SK-N-SH (cell line): Measurements from ENCODE around the gene RFX4. TPM values are rescaled to one million over a fixed set of nuclear protein-coding genes. Genes with fewer than 3 reads are reported as not detected.

Experiments used
- CTCF ChIA-PET: fragments of 300-600, 350-600 bp; formaldehyde crosslinking; extraction: SDS; loops from one replicate; lab custom pipeline; 2021; lab: Yijun Ruan, JAX
- POLR2A ChIA-PET: fragments of 350-600 bp; sonication (Branson Sonifier 250); formaldehyde crosslinking; extraction: SDS; loops from one replicate; lab custom pipeline; 2020; ENCODE audit warnings: antibody characterized with exemption, inconsistent platforms; lab: Yijun Ruan, JAX
- DNase-seq: peaks from one replicate; pipeline ENCODE4 v3.0.0; 2012
- H2AFZ ChIP-seq: fragments of 200-600 bp; sonication (generic); 2 replicates; pipeline ENCODE4 v1.8.1; 2016; ENCODE audit warnings: antibody characterized with exemption, mild to moderate bottlenecking, low read depth
- H3F3A ChIP-seq: fragments of 200-600 bp; sonication (generic); replicated peaks from 2 replicates; pipeline ENCODE3; 2016; ENCODE audit warnings: antibody characterized with exemption, mild to moderate bottlenecking; ENCODE audit not compliant: insufficient read depth
- H3K27ac ChIP-seq, 2 experiments: fragments of 200-500 bp in 1 of 2; fragments of 200-600 bp in 1 of 2; sonication (Bioruptor generic) in 1 of 2; sonication (generic), shearing (Covaris generic) in 1 of 2; 2 replicates each; pipeline versions ENCODE4 v1.5.1 to v1.6.1; 2014 to 2016; ENCODE audit warnings: low read depth in 2 of 2, inconsistent platforms in 1 of 2, low read length in 1 of 2, mild to moderate bottlenecking in 1 of 2, mixed read lengths in 1 of 2
- H3K27me3 ChIP-seq: fragments of 200-600 bp; sonication (generic), shearing (Covaris generic); 2 replicates; pipeline ENCODE4 v1.6.1; 2016; ENCODE audit warnings: mixed run types; ENCODE audit not compliant: insufficient read depth
- H3K36me3 ChIP-seq, 2 experiments: fragments of 200-500 bp in 1 of 2; fragments of 200-600 bp in 1 of 2; sonication (Bioruptor generic) in 1 of 2; sonication (generic) in 1 of 2; replicated peaks in 1 of 2; 2 replicates each; pipeline versions ENCODE3 to v1.5.1; 2014 to 2016; ENCODE audit warnings: low read length in 1 of 2, mild to moderate bottlenecking in 1 of 2; ENCODE audit not compliant: insufficient read depth in 2 of 2, control insufficient read depth in 1 of 2
- H3K4me1 ChIP-seq, 2 experiments: fragments of 200-500 bp in 1 of 2; fragments of 200-600 bp in 1 of 2; sonication (Bioruptor generic) in 1 of 2; sonication (generic), shearing (Covaris generic) in 1 of 2; 2 replicates each; pipeline versions ENCODE4 v1.5.1 to v1.6.1; 2014 to 2016; ENCODE audit warnings: low read depth in 1 of 2, low read length in 1 of 2, mixed run types in 1 of 2; ENCODE audit not compliant: insufficient read depth in 2 of 2, control insufficient read depth in 1 of 2
- H3K4me2 ChIP-seq: fragments of 200-600 bp; sonication (generic), shearing (Covaris generic); 2 replicates; pipeline ENCODE4 v1.6.1; 2017; ENCODE audit warnings: mixed run types
- H3K4me3 ChIP-seq, 2 experiments: fragments of 200-500 bp in 1 of 2; fragments of 200-600 bp in 1 of 2; sonication (Bioruptor generic) in 1 of 2; sonication (generic), shearing (Covaris generic) in 1 of 2; 2 replicates each; pipeline versions ENCODE4 v1.5.1 to v1.8.1; 2014 to 2016; ENCODE audit warnings: low read depth in 2 of 2, inconsistent platforms in 1 of 2, low read length in 1 of 2, mild to moderate bottlenecking in 1 of 2, mixed read lengths in 1 of 2, moderate library complexity in 1 of 2
- H3K79me2 ChIP-seq: fragments of 200-600 bp; sonication (generic); 2 replicates; pipeline ENCODE4 v1.8.1; 2017; ENCODE audit warnings: mild to moderate bottlenecking; ENCODE audit not compliant: insufficient read depth
- H3K9ac ChIP-seq: fragments of 200-600 bp; sonication (generic); 2 replicates; pipeline ENCODE4 v1.6.1; 2017; ENCODE audit warnings: mixed run types
- H3K9me2 ChIP-seq: fragments of 200-600 bp; sonication (generic); 2 replicates; pipeline ENCODE4 v1.6.1; 2017; ENCODE audit warnings: mixed run types
- H3K9me3 ChIP-seq: fragments of 200-600 bp; sonication (generic); 2 replicates; pipeline ENCODE4 v1.6.1; 2017; ENCODE audit warnings: mixed run types, mild to moderate bottlenecking, moderate library complexity
- H4K20me1 ChIP-seq: fragments of 200-600 bp; sonication (generic); 2 replicates; pipeline ENCODE4 v1.6.1; 2017; ENCODE audit warnings: mild to moderate bottlenecking, mixed run types; ENCODE audit not compliant: insufficient read depth
- ELF1 ChIP-seq: IDR thresholded peaks from 2 replicates; pipeline ENCODE4 v1.4.0; 2012
- GABPA ChIP-seq: IDR thresholded peaks from 2 replicates; pipeline ENCODE4 v1.4.0; 2012; ENCODE audit warnings: low read depth, mild to moderate bottlenecking
- IRF3 ChIP-seq: fragments of 150-350 bp; IDR thresholded peaks from 2 replicates; pipeline ENCODE4 v1.6.1; 2016; ENCODE audit warnings: mild to moderate bottlenecking, low read depth, low read length
- JUND ChIP-seq: IDR thresholded peaks from 2 replicates; pipeline ENCODE4 v1.4.0; 2012
- NFIC ChIP-seq: IDR thresholded peaks from 2 replicates; pipeline ENCODE4 v1.4.0; 2012; ENCODE audit warnings: borderline replicate concordance
- RAD21 ChIP-seq: IDR thresholded peaks from 2 replicates; pipeline ENCODE4 v1.6.1; 2012; ENCODE audit warnings: mild to moderate bottlenecking, low read length
- RCOR1 ChIP-seq: fragments of 150-350 bp; IDR thresholded peaks from 2 replicates; pipeline ENCODE4 v1.6.1; 2017; ENCODE audit warnings: antibody characterized with exemption, low read length
- TCF12 ChIP-seq: IDR thresholded peaks from 2 replicates; pipeline ENCODE4 v1.4.0; 2012
- WGBS: methylation state at CpG from one replicate; pipeline ENCODE4 v1.1.6; 2017; ENCODE audit warnings: low lambda C conversion rate; 5-methylcytosine and 5-hydroxymethylcytosine counted together
- polyA plus RNA-seq, 3 experiments: library from polyadenylated mRNA; depleted of rRNA; stranded (reverse); fragments of >200 nt; gene quantifications; 2 replicates each; pipeline ENCODE4 v1.2.3, GENCODE V29; 2012

The RFX4 gene
- polyA plus RNA-seq, 1 of the 3 experiments (the other 2 are of a cell fraction), result not detected

DNA sequence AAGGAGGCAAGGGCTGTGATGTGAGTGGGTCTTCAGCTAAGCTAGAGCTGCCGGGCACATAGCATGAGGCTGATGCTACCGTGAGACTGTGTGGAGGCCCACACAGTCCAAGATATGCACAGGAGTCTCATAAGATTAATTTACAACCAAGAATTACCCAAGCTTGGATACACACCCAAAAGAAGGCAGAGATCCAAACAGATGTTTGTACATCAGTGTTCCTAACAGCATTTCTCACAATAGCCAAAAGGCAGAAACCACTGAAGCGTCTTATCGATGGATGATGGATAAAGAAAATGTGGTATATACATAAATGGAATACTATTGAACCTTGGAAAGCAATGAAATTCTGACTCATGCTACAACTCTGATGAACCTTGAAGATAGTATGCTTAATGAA, 150.9 kb downstream of the RFX4 start:
- POLR2A ChIA-PET, result no interaction called here
- TF ChIP-seq TCF12, result peak; percentile 50; the same call in 1 of the 2 replicates
- no peak for TF ChIP-seq IRF3
- TF ChIP-seq, all 33 proteins: peak for 1
- Histone ChIP-seq H3K27me3 (no peaks in the 10 kb centered on the region), H3K9me2 (no peaks in the 10 kb centered on the region), H3K4me3 (no peak overlapping the region), H2AFZ (no peak overlapping the region), H3F3A (no peaks in the 10 kb centered on the region), H3K79me2 (no peaks in the 10 kb centered on the region), H3K36me3 (no peaks in the 10 kb centered on the region), H3K4me1 (no peaks in the 10 kb centered on the region; a peak in 1 of 4 replicates), H3K4me2 (no peak overlapping the region), H4K20me1 (no peaks in the 10 kb centered on the region), H3K27ac (no peak overlapping the region), H3K9ac (no peak overlapping the region), H3K9me3 (no peaks in the 10 kb centered on the region)
- 82% methylated on average over 4 of the region's 4 CpGs for WGBS
- no peak for DNase-seq
- CTCF ChIA-PET, result interaction anchor here (1.0 to 1.7 kb wide), 2 partner anchors 14 to 108 kb away, joined by 3 read pairs; no protein-coding TSS in a partner anchor

DNA sequence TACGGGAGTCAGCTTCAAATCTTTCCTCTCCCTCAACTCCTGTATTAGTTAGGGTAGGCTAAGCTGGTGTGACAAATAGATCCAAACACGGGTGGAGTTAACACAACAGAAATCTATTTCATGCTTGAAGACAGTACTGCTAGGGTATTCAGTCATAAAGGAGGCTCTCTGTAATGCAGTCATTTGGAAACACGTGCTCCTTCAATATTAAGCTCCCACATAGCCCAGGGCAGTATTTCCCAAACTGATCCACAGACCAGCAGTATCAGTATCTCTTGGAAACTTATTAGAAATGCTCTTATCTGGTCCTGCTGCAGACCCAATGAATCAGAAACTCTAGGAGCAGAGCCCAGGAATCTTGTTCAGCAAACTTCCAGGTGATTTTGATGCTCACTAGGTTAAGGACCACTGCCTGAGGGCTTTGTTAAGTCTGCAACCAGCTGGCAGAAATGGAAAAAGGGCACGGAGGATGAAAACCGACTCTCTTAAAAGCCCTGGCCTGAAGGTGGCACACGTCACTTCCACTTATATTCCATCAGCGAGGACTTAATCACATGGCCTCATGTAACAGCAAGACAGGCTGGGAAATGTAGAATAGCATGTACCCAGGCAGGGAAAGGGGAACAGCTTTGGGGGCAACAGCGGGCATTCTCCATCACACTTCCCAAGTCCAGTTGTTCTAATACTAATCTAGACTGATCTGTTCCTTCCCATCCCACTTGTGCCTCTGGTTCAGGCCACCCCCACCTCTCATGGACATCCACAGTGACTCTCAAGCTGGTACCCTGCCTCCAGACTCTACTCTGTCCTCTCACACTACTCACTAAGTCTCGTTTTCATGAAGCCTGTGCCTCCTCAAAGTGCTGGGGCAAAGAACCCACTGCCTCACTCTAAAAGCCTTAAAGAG, 153.5 kb downstream of the RFX4 start:
- no peak overlapping the region for H3K4me2 ChIP-seq
- H3K9ac ChIP-seq, result no peak overlapping the region
- H3K9me2 ChIP-seq, result no peaks in the 10 kb centered on the region
- no peaks in the 10 kb centered on the region; a peak in 1 of 4 replicates for H3K4me1 ChIP-seq
- no peak for DNase-seq
- no peaks in the 10 kb centered on the region for H3K36me3 ChIP-seq
- H3F3A ChIP-seq, result no peaks in the 10 kb centered on the region
- H3K27me3 ChIP-seq, result no peaks in the 10 kb centered on the region
- TF ChIP-seq GABPA (no peak), ELF1 (no peak), RCOR1 (no peak)
- no peak overlapping the region for H3K27ac ChIP-seq
- H2AFZ ChIP-seq, result no peak overlapping the region
- H3K79me2 ChIP-seq, result no peaks in the 10 kb centered on the region
- no peaks in the 10 kb centered on the region for H3K9me3 ChIP-seq
- 54% methylated on average over 9 of the region's 9 CpGs for WGBS
- POLR2A ChIA-PET, result no interaction called here
- H4K20me1 ChIP-seq, result no peaks in the 10 kb centered on the region
- no peak overlapping the region for H3K4me3 ChIP-seq
- CTCF ChIA-PET, result no interaction called here

- WGBS, result 32% methylated on average over 4 of the region's 4 CpGs
- TF ChIP-seq JUND (peak; percentile 8; the same call in 1 of the 2 replicates), ELF1 (no peak), NFIC (no peak), RAD21 (no peak)
- CTCF ChIA-PET, result interaction anchor here (1.4 kb wide), 1 partner anchor 180 kb away, joined by 3 read pairs; no protein-coding TSS in a partner anchor
These were observed 156.5 kb downstream of the RFX4 start for GRCh38 chr12:106739318-106739717.

More at GRCh38 chr12:106739318-106739717, 156.5 kb downstream of the RFX4 start:
- DNase-seq, result no peak
- no peak overlapping the region for H3K27ac ChIP-seq
- H3K9ac ChIP-seq, result no peak overlapping the region
- H3K9me2 ChIP-seq, result no peaks in the 10 kb centered on the region
- no peaks in the 10 kb centered on the region for H3K36me3 ChIP-seq
- H3K79me2 ChIP-seq, result no peaks in the 10 kb centered on the region
- no peak overlapping the region for H3K4me2 ChIP-seq
- H3K9me3 ChIP-seq, result no peaks in the 10 kb centered on the region
- no peak overlapping the region for H2AFZ ChIP-seq
- no peaks in the 10 kb centered on the region for H4K20me1 ChIP-seq
- no peaks in the 10 kb centered on the region; a peak in 1 of 4 replicates for H3K4me1 ChIP-seq
- H3F3A ChIP-seq, result no peaks in the 10 kb centered on the region
- no peaks in the 10 kb centered on the region for H3K27me3 ChIP-seq
- H3K4me3 ChIP-seq, result no peak overlapping the region
- POLR2A ChIA-PET, result no interaction called here
